DND-41 (cell line): ENCODE measurements around the gene TRERF1.

Experiments
- CTCF ChIP-seq: IDR thresholded peaks from 2 replicates; pipeline ENCODE4 v1.5.1; 2012; ENCODE audit warnings: borderline replicate concordance, low read length, moderate library complexity, mild to moderate bottlenecking; ENCODE audit not compliant: poor library complexity, severe bottlenecking; ENCODE audit errors: extremely low read depth
- EZH2 ChIP-seq: IDR thresholded peaks from 3 replicates; pipeline ENCODE4 v1.6.1; 2012; ENCODE audit warnings: borderline replicate concordance, low read depth, mild to moderate bottlenecking, moderate library complexity, low read length, inconsistent platforms; ENCODE audit not compliant: severe bottlenecking

GRCh38 chr6:42344756-42345155 is 107.0 kb downstream of the TRERF1 start:
- no peak for TF ChIP-seq CTCF
- no peak for TF ChIP-seq EZH2
